ENCODE data around the gene NCOA7. TPM values are rescaled to one million over a fixed set of nuclear protein-coding genes. Genes with fewer than 3 reads are reported as not detected.

The NCOA7 gene
- total and polyA plus RNA-seq, 2 of the 8 experiments (the other 6 are each of a cell fraction or from before 2014, with no cell fraction given) = 2.6 to 10.7 TPM

GRCh38 chr6:125868678-125869395 lies 78.1 kb downstream of the NCOA7 start:
- Histone ChIP-seq H3K79me1 (ENCODE audit: low read depth, low read length) (no peaks in the 10 kb centered on the region), H3K9ac (replicated peaks in 1 of 4; ENCODE audit: extremely low read depth in 1 of 4, low read depth in 3 of 4, low read length in 3 of 4) (no peak overlapping the region), H3K27ac (ENCODE audit: low read depth, low read length) (no peak overlapping the region), H3K4me2 (ENCODE audit: insufficient read depth in 1 of 2, low read depth in 2 of 2, low read length in 2 of 2) (no peak overlapping the region), H3K14ac (ENCODE audit: insufficient read length) (no peak overlapping the region), H4K91ac (replicated peaks; ENCODE audit: insufficient read length, low read length) (no peak overlapping the region), H2BK5ac (ENCODE audit: low read depth, low read length) (no peak overlapping the region), H3K9me3 (ENCODE audit: insufficient read depth in 2 of 2, low read depth in 1 of 2, low read length in 1 of 2) (no peaks in the 10 kb centered on the region), H4K8ac (ENCODE audit: extremely low read depth, insufficient read depth, low read length) (no peak overlapping the region), H3K4me1 (replicated peaks in 1 of 4; ENCODE audit: control insufficient read depth in 3 of 4, insufficient read depth in 4 of 4, low read length in 3 of 4) (peaks cover 0 to 7% (median 3%) of the 10 kb centered on the region in 4 experiments; a peak in 3 of 7 replicates), H2BK15ac (ENCODE audit: low read length) (no peak overlapping the region), H3K23ac (ENCODE audit: insufficient read length) (no peak overlapping the region), H3K18ac (ENCODE audit: extremely low read depth, low read length) (no peak overlapping the region), H3K23me2 (ENCODE audit: low read depth, low read length) (no peaks in the 10 kb centered on the region), H2BK12ac (ENCODE audit: low read depth, low read length) (no peak overlapping the region), H3K4me3 (ENCODE audit: extremely low read depth in 1 of 4, insufficient read depth in 2 of 4, low read depth in 3 of 4, low read length in 4 of 4) (no peak overlapping the region), H3K4ac (replicated peaks; ENCODE audit: insufficient read length, low read depth, low read length) (no peak overlapping the region), H2AFZ (ENCODE audit: low read length) (no peak overlapping the region), H4K20me1 (replicated peaks in 1 of 2; ENCODE audit: control insufficient read depth in 1 of 2, insufficient read depth in 2 of 2, low read length in 2 of 2) (no peaks in the 10 kb centered on the region), H4K5ac (ENCODE audit: insufficient read length, low read depth, low read length) (no peak overlapping the region), H2BK120ac (replicated peaks; ENCODE audit: low read depth, low read length) (no peak overlapping the region), H3K27me3 (replicated peaks in 1 of 4; ENCODE audit: control insufficient read depth in 3 of 4, extremely low read depth in 1 of 4, insufficient read depth in 3 of 4, low read length in 3 of 4) (no peaks in the 10 kb centered on the region), H3K36me3 (ENCODE audit: control insufficient read depth in 2 of 4, insufficient read depth in 4 of 4, low read length in 3 of 4) (no peaks in the 10 kb centered on the region), H3K79me2 (ENCODE audit: control insufficient read depth in 1 of 2, insufficient read depth in 2 of 2, low read length in 2 of 2) (no peaks in the 10 kb centered on the region), H3K56ac (replicated peaks; ENCODE audit: insufficient read length, low read depth, low read length) (no peak overlapping the region), H2BK20ac (ENCODE audit: low read length) (no peak overlapping the region), H2AK5ac (ENCODE audit: low read depth, low read length) (no peak overlapping the region)
- FAIRE-seq (no peak), DNase-seq (ENCODE audit: low read depth in 1 of 2, low spot score in 2 of 2) (no peak)
- 88% methylated on average over 5 of the region's 5 CpGs; no CpG with 5 or more reads in 1 of the 2 experiments for WGBS, 2 experiments (ENCODE audit: extremely low coverage in 1 of 2, insufficient coverage in 1 of 2, insufficient read length in 1 of 2, insufficient replicate concordance in 2 of 2, low coverage in 1 of 2, low lambda C conversion rate in 2 of 2, missing lambda C conversion rate in 1 of 2)
- ChIA-PET POLR2A (ENCODE audit: partially characterized antibody) (no interaction called here), CTCF (ENCODE audit: partially characterized antibody) (interaction anchor here (0.6 to 3.3 kb wide), 11 partner anchors 11 to 429 kb away, joined by 3 to 16 read pairs (median 4); no protein-coding TSS in a partner anchor)
- TF ChIP-seq GABPA (IDR thresholded peaks at IDR 0.05; ENCODE audit: borderline replicate concordance, insufficient read depth, low read length) (no peak), EZH2 (IDR thresholded peaks at IDR 0.05; ENCODE audit: low read depth, low read length, severe bottlenecking) (no peak), POU5F1 (IDR thresholded peaks at IDR 0.05; ENCODE audit: low read depth, low read length) (no peak), CTBP2 (IDR thresholded peaks at IDR 0.05; ENCODE audit: borderline replicate concordance, insufficient read depth, insufficient read length, low read length) (no peak), SIX5 (IDR thresholded peaks at IDR 0.05; ENCODE audit: low read depth, low read length) (no peak), E2F6 (IDR thresholded peaks at IDR 0.05) (no peak), SRF (IDR thresholded peaks at IDR 0.05; ENCODE audit: low read depth, low read length) (no peak), TAF1 (IDR thresholded peaks at IDR 0.05; ENCODE audit: low read depth, low read length) (no peak)
